K562 (cell line): ENCODE measurements around the gene CTU1. TPM values are rescaled to one million over a fixed set of nuclear protein-coding genes. Genes with fewer than 3 reads are reported as not detected.

ENCODE experiments used
- ATF1 ChIP-seq, 2 experiments: fragments of 450-650 bp in 1 of 2; IDR thresholded peaks; 2 replicates each; pipeline ENCODE4 v1.6.1; 2016; ENCODE audit warnings: missing compliant biosample characterization in 1 of 2, missing genetic modification characterization in 1 of 2
- CHD7 ChIP-seq: fragments of 200-600 bp; sonication (generic); IDR thresholded peaks from one replicate; pipeline ENCODE4 v1.6.1; 2012; ENCODE audit warnings: mild to moderate bottlenecking, low read depth, low read length, inconsistent platforms
- GMEB1 ChIP-seq: fragments of 250-450 bp; sonication (Bioruptor Pico); IDR thresholded peaks from 2 replicates; pipeline ENCODE4 v1.4.0; 2020; ENCODE audit warnings: mild to moderate bottlenecking
- ZNF407 ChIP-seq: fragments of 450-650 bp; IDR thresholded peaks from 2 replicates; pipeline ENCODE4 v1.6.1; 2016; ENCODE audit warnings: low read depth
- polyA plus RNA-seq, 8 experiments: library from polyadenylated mRNA; depleted of rRNA in 4 of 8; stranded (reverse) in 5 of 8; unstranded in 3 of 8; fragments of >200 nt; fragmentation: Nextera tagmentation in 2 of 8; fragmentation: Illumina TruSeq in 1 of 8; extraction: Ambion mirVana in 2 of 8; extraction: Trizol in 1 of 8; gene quantifications; 2 replicates each; pipeline versions ENCODE4 v1.2.1 to v1.2.3, GENCODE V29; 2011 to 2014; ENCODE audit warnings: inconsistent platforms in 1 of 8, missing spikeins in 1 of 8
- total RNA-seq, 7 experiments: library from RNA; depleted of rRNA in 6 of 7; stranded (reverse); fragments of >200 nt in 6 of 7; fragmentation: Illumina TruSeq in 2 of 7; extraction: Trizol in 2 of 7; gene quantifications; 2 replicates each; pipeline versions ENCODE4 v1.2.1 to v1.2.3, GENCODE V29; 2011 to 2021; ENCODE audit warnings: low replicate concordance in 1 of 7

CTU1 gene
- total and polyA plus RNA-seq, 9 of the 15 experiments (the other 6 are each of a cell fraction or from before 2014, with no cell fraction given) = 0.03 to 18.4 (median 2.3) TPM; not detected in 1

GRCh38 chr19:51108066-51108804, at the start of gene CTU1 (continued):
- no peak for TF ChIP-seq ZNF407
- TF ChIP-seq GMEB1 (CRISPR knock-in tag) = peak; percentile 67; the same call in 1 of the 2 replicates
- TF ChIP-seq CHD7 = no peak
- TF ChIP-seq ATF1 (CRISPR knock-in tag; IDR thresholded peaks at IDR 0.05) = no peak
- peak; percentile 75 for TF ChIP-seq ATF1 (tag; IDR thresholded peaks at IDR 0.05)
